ENCODE data around the gene REEP5. TPM values are rescaled to one million over a fixed set of nuclear protein-coding genes. Genes with fewer than 3 reads are reported as not detected.

REEP5 gene
- polyA plus RNA-seq, 1 of the 3 experiments (the other 2 are of a cell fraction), result 124 TPM

GRCh38 chr5:112869948-112870347 is 52.1 kb downstream of the REEP5 start:
- Histone ChIP-seq H3K4me1 (ENCODE audit: control insufficient read depth in 1 of 2, insufficient read depth in 2 of 2, low read depth in 1 of 2, low read length in 1 of 2) (no peaks in the 10 kb centered on the region), H3K4me3 (ENCODE audit: low read depth in 2 of 2, low read length in 1 of 2) (no peak overlapping the region), H4K20me1 (ENCODE audit: insufficient read depth) (no peaks in the 10 kb centered on the region; the same call in 1 of the 2 replicates), H3K79me2 (ENCODE audit: insufficient read depth) (peaks cover 47% of the 10 kb centered on the region), H2AFZ (ENCODE audit: low read depth) (no peak overlapping the region), H3K4me2 (no peak overlapping the region), H3K36me3 (replicated peaks in 1 of 2; ENCODE audit: control insufficient read depth in 1 of 2, insufficient read depth in 2 of 2, low read length in 1 of 2) (peaks cover 33 to 69% of the 10 kb centered on the region in 2 experiments), H3K9me2 (no peaks in the 10 kb centered on the region), H3K27ac (ENCODE audit: low read depth in 2 of 2, low read length in 1 of 2) (no peak overlapping the region), H3F3A (replicated peaks; ENCODE audit: insufficient read depth) (peaks cover 12% of the 10 kb centered on the region), H3K9ac (no peak overlapping the region), H3K27me3 (ENCODE audit: insufficient read depth) (no peaks in the 10 kb centered on the region), H3K9me3 (no peaks in the 10 kb centered on the region)
- CTCF ChIA-PET, result interaction anchor here (0.9 kb wide), 1 partner anchor 10 kb away, joined by 3 read pairs; no protein-coding TSS in a partner anchor
- WGBS (ENCODE audit: low lambda C conversion rate), result 90% methylated on average over 3 of the region's 3 CpGs
- DNase-seq, result no peak
- no peak for TF ChIP-seq YY1 (IDR thresholded peaks at IDR 0.05; ENCODE audit: low read depth)
- TF ChIP-seq GATA2 (CRISPR knock-in tag; IDR thresholded peaks at IDR 0.05), result no peak
- no peak for TF ChIP-seq TEAD4 (IDR thresholded peaks at IDR 0.05; ENCODE audit: borderline replicate concordance, insufficient read depth)
- no peak for TF ChIP-seq USF1 (IDR thresholded peaks at IDR 0.05; ENCODE audit: borderline replicate concordance, low read depth)
- no peak for TF ChIP-seq EP300 (IDR thresholded peaks at IDR 0.05; ENCODE audit: borderline replicate concordance in 1 of 2, low read depth in 1 of 2, low read length in 1 of 2)
- no peak for TF ChIP-seq TCF12 (IDR thresholded peaks at IDR 0.05)
- TF ChIP-seq ZBTB33 (IDR thresholded peaks at IDR 0.05; ENCODE audit: borderline replicate concordance, low read depth), result no peak
- no peak for TF ChIP-seq EZH2phosphoT487 (IDR thresholded peaks at IDR 0.05; ENCODE audit: borderline replicate concordance, low read depth)
- no peak for TF ChIP-seq SMC3 (IDR thresholded peaks at IDR 0.05; ENCODE audit: low read depth, low read length)
- TF ChIP-seq MAX (IDR thresholded peaks at IDR 0.05; ENCODE audit: low read depth), result no peak
- no peak for TF ChIP-seq MEF2A (IDR thresholded peaks at IDR 0.05; ENCODE audit: borderline replicate concordance, low read depth)
- no peak for TF ChIP-seq MXI1 (IDR thresholded peaks at IDR 0.05; ENCODE audit: low read depth, low read length)
- no peak for TF ChIP-seq GABPA (IDR thresholded peaks at IDR 0.05; ENCODE audit: low read depth)
- no peak for TF ChIP-seq RAD21 (IDR thresholded peaks at IDR 0.05; ENCODE audit: low read length)
- TF ChIP-seq TAF1 (IDR thresholded peaks at IDR 0.05; ENCODE audit: borderline replicate concordance, low read depth, low read length), result no peak
- TF ChIP-seq POLR2AphosphoS5 (IDR thresholded peaks at IDR 0.05; ENCODE audit: low read depth, low read length), result no peak
- TF ChIP-seq USF2 (IDR thresholded peaks at IDR 0.05; ENCODE audit: borderline replicate concordance, low read depth, low read length), result no peak
- TF ChIP-seq FOXJ3 (CRISPR knock-in tag; IDR thresholded peaks at IDR 0.05), result no peak
- POLR2A ChIA-PET, result no interaction called here

Data from SK-N-SH (cell line).